ENCODE measurements around the gene CLMP. TPM values are rescaled to one million over a fixed set of nuclear protein-coding genes. Genes with fewer than 3 reads are reported as not detected.

Gene CLMP
- total RNA-seq, 1 experiment from 2014 or later: 5.4 TPM

GRCh38 chr11:123062158-123062891, 132.7 kb downstream of the CLMP start:
- TF ChIP-seq EZH2 (IDR thresholded peaks at IDR 0.05; ENCODE audit: low read depth): no peak
- TF ChIP-seq, protein P1, sequence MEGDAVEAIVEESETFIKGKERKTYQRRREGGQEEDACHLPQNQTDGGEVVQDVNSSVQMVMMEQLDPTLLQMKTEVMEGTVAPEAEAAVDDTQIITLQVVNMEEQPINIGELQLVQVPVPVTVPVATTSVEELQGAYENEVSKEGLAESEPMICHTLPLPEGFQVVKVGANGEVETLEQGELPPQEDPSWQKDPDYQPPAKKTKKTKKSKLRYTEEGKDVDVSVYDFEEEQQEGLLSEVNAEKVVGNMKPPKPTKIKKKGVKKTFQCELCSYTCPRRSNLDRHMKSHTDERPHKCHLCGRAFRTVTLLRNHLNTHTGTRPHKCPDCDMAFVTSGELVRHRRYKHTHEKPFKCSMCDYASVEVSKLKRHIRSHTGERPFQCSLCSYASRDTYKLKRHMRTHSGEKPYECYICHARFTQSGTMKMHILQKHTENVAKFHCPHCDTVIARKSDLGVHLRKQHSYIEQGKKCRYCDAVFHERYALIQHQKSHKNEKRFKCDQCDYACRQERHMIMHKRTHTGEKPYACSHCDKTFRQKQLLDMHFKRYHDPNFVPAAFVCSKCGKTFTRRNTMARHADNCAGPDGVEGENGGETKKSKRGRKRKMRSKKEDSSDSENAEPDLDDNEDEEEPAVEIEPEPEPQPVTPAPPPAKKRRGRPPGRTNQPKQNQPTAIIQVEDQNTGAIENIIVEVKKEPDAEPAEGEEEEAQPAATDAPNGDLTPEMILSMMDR (conservative IDR thresholded peaks at IDR 0.05): no peak
- Histone ChIP-seq H3K4me3 (peak overlapping the region; percentile 97), H3K27me3 (ENCODE audit: insufficient read depth, low read depth) (no peaks in the 10 kb centered on the region), H3K9me3 (ENCODE audit: insufficient read depth, low read depth) (no peaks in the 10 kb centered on the region), H3K36me3 (ENCODE audit: low read depth) (peaks cover 43% of the 10 kb centered on the region), H3F3A (ENCODE audit: insufficient read depth, low read depth) (peaks cover 52% of the 10 kb centered on the region), H3K4me2 (peak overlapping the region; percentile 91), H3K79me2 (ENCODE audit: low read depth) (peaks cover 82% of the 10 kb centered on the region), H3K27ac (peak overlapping the region; percentile 96), H3K9me2 (ENCODE audit: insufficient read depth) (no peaks in the 10 kb centered on the region), H4K20me1 (ENCODE audit: insufficient read depth) (peaks cover 43% of the 10 kb centered on the region), H2AFZ (peak overlapping the region; percentile 74), H3K4me1 (replicated peaks; ENCODE audit: insufficient read depth) (peaks cover 53% of the 10 kb centered on the region)
- intact Hi-C loops (cut with micrococcal nuclease; ENCODE audit: unreplicated experiment): loop anchor here (1.0 to 5.0 kb wide), 5 partner anchors 10 to 435 kb away; no protein-coding TSS in a partner anchor
- peak; percentile 97 to 99 for DNase-seq
- ChIA-PET CTCF (interaction anchor here (0.6 kb wide), 3 partner anchors 8 to 1731 kb away, joined by 3 to 7 read pairs (median 4); no protein-coding TSS in a partner anchor), POLR2A (ENCODE audit: unreplicated experiment) (interaction anchor here (0.5 to 1.5 kb wide), 17 partner anchors 9 to 1507 kb away, joined by 3 to 19 read pairs (median 4); no protein-coding TSS in a partner anchor)
- no TSS peak for BruUV-seq (replicated peaks)

- Histone ChIP-seq H3K36me3 (ENCODE audit: low read depth) (peaks cover 50% of the 10 kb centered on the region), H2AFZ (peak within 1 kb of the TSS; percentile 74), H3K4me3 (peak within 1 kb of the TSS; percentile 97), H3K79me2 (ENCODE audit: low read depth) (peaks cover 89% of the 10 kb centered on the region), H3F3A (ENCODE audit: insufficient read depth, low read depth) (peaks cover 59% of the 10 kb centered on the region), H3K4me1 (replicated peaks; ENCODE audit: insufficient read depth) (peaks cover 53% of the 10 kb centered on the region), H3K9me3 (ENCODE audit: insufficient read depth, low read depth) (no peaks in the 10 kb centered on the region), H4K20me1 (ENCODE audit: insufficient read depth) (peaks cover 51% of the 10 kb centered on the region), H3K27ac (peak within 1 kb of the TSS; percentile 96), H3K9me2 (ENCODE audit: insufficient read depth) (no peaks in the 10 kb centered on the region), H3K27me3 (ENCODE audit: insufficient read depth, low read depth) (no peaks in the 10 kb centered on the region), H3K4me2 (peak within 1 kb of the TSS; percentile 91)
- TF ChIP-seq, protein P1 (conservative IDR thresholded peaks at IDR 0.05): no peak
- no peak for TF ChIP-seq EZH2 (IDR thresholded peaks at IDR 0.05; ENCODE audit: low read depth)
- intact Hi-C loops (cut with micrococcal nuclease; ENCODE audit: unreplicated experiment): loop anchor here (1.0 to 5.0 kb wide), 5 partner anchors 11 to 434 kb away; no protein-coding TSS in a partner anchor
- BruUV-seq (replicated peaks): TSS peak; percentile 27
- ChIA-PET POLR2A (ENCODE audit: unreplicated experiment) (interaction anchor here (0.6 to 1.5 kb wide), 11 partner anchors 9 to 906 kb away, joined by 3 to 19 read pairs (median 8); no protein-coding TSS in a partner anchor), CTCF (interaction anchor here (0.6 kb wide), 2 partner anchors 8 to 23 kb away, joined by 3 to 7 read pairs; no protein-coding TSS in a partner anchor)
- DNase-seq: peak; percentile 36 to 65
These were observed 133.5 kb downstream of the CLMP start, which contains the start of gene HSPA8 for GRCh38 chr11:123061403-123062157. Gene HSPA8, minus strand, starts transcription at chr11:123062136. Its CDS starts 812 bp downstream, at chr11:123061324.
